ENCODE results near the gene RXYLT1.
"Not testable (repeated sequence)": the region's sequence is repeated elsewhere in the genome, so short reads cannot be mapped to it uniquely, and the experiment has no call there.

The RXYLT1 gene

GRCh38 chr12:63779498-63780481 lies at the start of gene RXYLT1:
RXYLT1 (plus strand) TSS chr12:63779909; CDS start chr12:63779961, 52 bp downstream.
- TF ChIP-seq CTCF (IDR thresholded peaks at IDR 0.05; ENCODE audit: low read depth, low read length, missing control alignments), result no peak
- peak within 1 kb of the TSS; percentile 82 for H3K4me3 ChIP-seq (replicated peaks; ENCODE audit: low read depth, low read length)
- peak; percentile 30 for DNase-seq (ENCODE audit: extremely low read depth, low read depth)

GRCh38 chr12:63732779-63733178 lies 46.9 kb upstream of the RXYLT1 start:
- H3K4me3 ChIP-seq (replicated peaks; ENCODE audit: low read depth, low read length); DNase-seq (ENCODE audit: extremely low read depth, low read depth): not testable (repeated sequence)

- not testable (repeated sequence) for H3K4me3 ChIP-seq (replicated peaks; ENCODE audit: low read depth, low read length); DNase-seq (ENCODE audit: extremely low read depth, low read depth)
Observed at GRCh38 chr12:63733585-63733984, 46.1 kb upstream of the RXYLT1 start.

GRCh38 chr12:63740551-63740950 lies 39.2 kb upstream of the RXYLT1 start:
- not testable (repeated sequence) for DNase-seq (ENCODE audit: extremely low read depth, low read depth); H3K4me3 ChIP-seq (replicated peaks; ENCODE audit: low read depth, low read length)

GRCh38 chr12:63741431-63741830 lies 38.3 kb upstream of the RXYLT1 start:
- DNase-seq (ENCODE audit: extremely low read depth, low read depth); H3K4me3 ChIP-seq (replicated peaks; ENCODE audit: low read depth, low read length): not testable (repeated sequence)

GRCh38 chr12:63744110-63744509 lies 35.6 kb upstream of the RXYLT1 start:
- not testable (repeated sequence) for DNase-seq (ENCODE audit: extremely low read depth, low read depth); H3K4me3 ChIP-seq (replicated peaks; ENCODE audit: low read depth, low read length)

GRCh38 chr12:63746470-63746869 lies 33.2 kb upstream of the RXYLT1 start:
- DNase-seq (ENCODE audit: extremely low read depth, low read depth); H3K4me3 ChIP-seq (replicated peaks; ENCODE audit: low read depth, low read length): not testable (repeated sequence)

GRCh38 chr12:63747136-63747535 lies 32.6 kb upstream of the RXYLT1 start:
- not testable (repeated sequence) for H3K4me3 ChIP-seq (replicated peaks; ENCODE audit: low read depth, low read length)

GRCh38 chr12:63747553-63747952 lies 32.2 kb upstream of the RXYLT1 start:
- TF ChIP-seq CTCF (IDR thresholded peaks at IDR 0.05; ENCODE audit: low read depth, low read length, missing control alignments), result no peak
- no peak overlapping the region for H3K4me3 ChIP-seq (replicated peaks; ENCODE audit: low read depth, low read length)
- no peak for DNase-seq (ENCODE audit: extremely low read depth, low read depth)

More at GRCh38 chr12:63747136-63747535, 32.6 kb upstream of the RXYLT1 start:
- not testable (repeated sequence) for DNase-seq (ENCODE audit: extremely low read depth, low read depth)

- no peak overlapping the region for H3K4me3 ChIP-seq (replicated peaks; ENCODE audit: low read depth, low read length)
- TF ChIP-seq CTCF (IDR thresholded peaks at IDR 0.05; ENCODE audit: low read depth, low read length, missing control alignments), result no peak
- no peak for DNase-seq (ENCODE audit: extremely low read depth, low read depth)
Observed at GRCh38 chr12:63752283-63752682, 27.4 kb upstream of the RXYLT1 start.
